KOPT-K1 (cell line): ENCODE results near the gene IFFO2.

Experiments
- H3K27ac ChIP-seq: fragments of 200-600 bp; sonication (generic); 2 replicates; pipeline ENCODE4 v1.5.1; 2016; ENCODE audit warnings: antibody characterized with exemption, mild to moderate bottlenecking, low read depth, low read length; ENCODE audit not compliant: poor library complexity, severe bottlenecking
- H3K36me3 ChIP-seq: fragments of 200-600 bp; sonication (generic); 2 replicates; pipeline ENCODE4 v1.5.1; 2017; ENCODE audit warnings: antibody characterized with exemption, mild to moderate bottlenecking, low read length, moderate library complexity; ENCODE audit not compliant: insufficient read depth
- H3K9me3 ChIP-seq: fragments of 200-600 bp; sonication (generic); 2 replicates; pipeline ENCODE4 v1.5.1; 2017; ENCODE audit warnings: antibody characterized with exemption, low read length, mild to moderate bottlenecking; ENCODE audit not compliant: insufficient read depth, poor library complexity, severe bottlenecking

The IFFO2 gene

DNA sequence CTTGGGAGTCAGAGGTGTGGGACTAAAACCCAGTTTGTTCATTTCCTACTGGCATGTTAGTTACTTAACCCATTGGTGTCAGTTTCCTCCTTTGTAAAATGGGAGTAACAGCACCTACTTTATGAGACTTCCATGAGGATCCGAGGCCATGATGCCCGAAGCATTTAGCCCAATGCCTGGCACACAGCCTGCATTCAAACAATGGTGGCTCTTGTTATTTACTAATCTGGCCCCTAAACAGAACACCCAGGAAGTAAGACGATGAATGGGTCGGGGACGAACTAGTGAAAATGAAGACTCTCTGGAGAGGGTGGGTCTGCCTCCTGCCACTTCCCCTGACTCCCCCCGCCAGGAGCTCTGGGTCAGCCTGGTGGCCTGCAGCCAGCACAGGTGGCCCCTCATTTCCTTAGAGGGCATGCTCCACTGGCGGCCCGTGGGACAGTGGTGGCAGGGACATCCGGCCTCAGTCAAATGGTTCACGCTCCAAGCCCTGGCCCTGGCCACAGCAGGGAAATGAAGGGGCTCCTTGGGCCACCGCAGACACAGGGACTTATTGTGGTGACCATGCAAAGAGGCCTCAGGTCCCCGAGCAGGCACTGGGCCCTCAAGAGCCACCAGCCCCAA, 87.6 kb downstream of the IFFO2 start:
- H3K9me3 ChIP-seq = no peaks in the 10 kb centered on the region
- no peaks in the 10 kb centered on the region for H3K36me3 ChIP-seq
- H3K27ac ChIP-seq = no peak overlapping the region

- H3K9me3 ChIP-seq = no peaks in the 10 kb centered on the region
- no peaks in the 10 kb centered on the region for H3K36me3 ChIP-seq
- no peak overlapping the region for H3K27ac ChIP-seq
These were observed 88.1 kb downstream of the IFFO2 start for GRCh38 chr1:18868354-18868753.

- Histone ChIP-seq H3K9me3 (no peaks in the 10 kb centered on the region), H3K36me3 (no peaks in the 10 kb centered on the region), H3K27ac (no peak overlapping the region)
These were observed 89.6 kb downstream of the IFFO2 start for GRCh38 chr1:18866846-18867245.

- no peak overlapping the region for H3K27ac ChIP-seq
- H3K9me3 ChIP-seq = no peaks in the 10 kb centered on the region
- no peaks in the 10 kb centered on the region for H3K36me3 ChIP-seq
These were observed 90.2 kb downstream of the IFFO2 start for GRCh38 chr1:18866314-18866713.

- Histone ChIP-seq H3K9me3 (no peaks in the 10 kb centered on the region), H3K36me3 (no peaks in the 10 kb centered on the region)
These were observed 91.3 kb downstream of the IFFO2 start for GRCh38 chr1:18865176-18865575.

GRCh38 chr1:18861590-18861989, 94.9 kb downstream of the IFFO2 start:
- Histone ChIP-seq H3K27ac (no peak overlapping the region), H3K9me3 (no peaks in the 10 kb centered on the region), H3K36me3 (no peaks in the 10 kb centered on the region)

More at GRCh38 chr1:18865176-18865575, 91.3 kb downstream of the IFFO2 start:
- H3K27ac ChIP-seq = no peak overlapping the region

DNA sequence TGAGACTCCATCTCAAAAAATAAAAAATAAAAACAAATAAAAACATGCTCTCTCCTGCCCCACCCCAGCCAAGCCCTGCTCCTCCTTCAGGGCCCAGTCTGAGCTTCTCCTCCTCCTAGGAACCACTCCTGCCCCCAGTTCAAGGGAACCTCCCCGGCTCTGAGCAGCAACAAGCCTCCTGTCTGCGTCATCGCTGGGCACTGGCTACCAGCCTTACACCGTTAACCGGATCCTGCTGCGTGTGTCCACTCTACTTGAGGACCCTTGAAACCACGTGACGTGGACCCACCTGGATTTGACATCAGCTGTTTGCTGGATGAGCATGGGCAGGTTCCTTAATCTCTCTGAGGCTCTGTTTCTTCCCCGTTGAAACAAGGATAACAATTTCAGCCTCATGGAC, 95.4 kb downstream of the IFFO2 start:
- H3K9me3 ChIP-seq = no peaks in the 10 kb centered on the region
- no peak overlapping the region for H3K27ac ChIP-seq
- no peaks in the 10 kb centered on the region for H3K36me3 ChIP-seq

- Histone ChIP-seq H3K36me3 (no peaks in the 10 kb centered on the region), H3K27ac (no peak within 1 kb of the TSS), H3K9me3 (no peaks in the 10 kb centered on the region)
These were observed 96.9 kb downstream of the IFFO2 start, which contains the start of gene TAS1R2 for GRCh38 chr1:18859560-18859959. TAS1R2 (minus strand) TSS chr1:18859660; CDS start chr1:18859660, 0 bp downstream.

- H3K9me3 ChIP-seq = no peaks in the 10 kb centered on the region
- H3K27ac ChIP-seq = no peak overlapping the region
- no peaks in the 10 kb centered on the region for H3K36me3 ChIP-seq
These were observed 98.3 kb downstream of the IFFO2 start for GRCh38 chr1:18858070-18858688.

DNA sequence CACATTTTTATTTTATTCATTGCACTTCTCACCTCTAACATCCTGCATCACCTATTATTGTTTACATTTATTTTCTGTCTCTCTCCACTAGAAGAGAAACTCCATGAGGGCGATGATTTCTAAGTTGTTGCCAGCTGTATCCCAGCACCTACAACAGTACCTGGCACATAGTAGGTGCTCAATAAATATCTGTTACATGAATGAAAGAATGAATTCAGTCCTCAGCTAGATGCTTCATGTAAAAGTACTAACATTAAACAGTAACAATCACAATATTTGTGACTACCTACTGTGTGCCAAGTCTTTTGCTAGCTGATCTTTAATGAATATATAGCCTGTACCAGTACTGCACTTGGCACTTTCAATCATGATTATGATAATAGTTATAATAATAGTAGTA, 100.0 kb downstream of the IFFO2 start:
- Histone ChIP-seq H3K27ac (no peak overlapping the region), H3K9me3 (no peaks in the 10 kb centered on the region), H3K36me3 (no peaks in the 10 kb centered on the region)

DNA sequence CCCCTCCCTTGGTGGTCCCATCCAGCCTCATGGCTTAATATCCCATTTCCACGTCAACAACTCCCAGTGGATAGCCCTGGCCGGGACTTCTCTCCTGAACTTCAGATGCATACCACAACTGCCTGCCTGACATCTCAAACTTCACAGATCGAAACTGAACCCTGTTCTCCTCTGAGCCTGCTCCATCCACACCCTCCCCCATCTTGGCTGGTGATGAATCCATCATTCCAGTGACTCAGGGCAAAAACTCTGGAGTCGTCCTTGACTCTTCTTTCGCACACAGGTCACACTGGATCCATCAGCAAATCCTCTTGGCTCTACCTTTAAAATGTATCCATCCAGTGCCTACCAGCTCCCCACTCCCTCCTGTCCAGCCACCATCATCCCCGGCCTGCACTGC, 100.9 kb downstream of the IFFO2 start:
- H3K36me3 ChIP-seq = no peaks in the 10 kb centered on the region
- H3K27ac ChIP-seq = no peak overlapping the region
- H3K9me3 ChIP-seq = no peaks in the 10 kb centered on the region

DNA sequence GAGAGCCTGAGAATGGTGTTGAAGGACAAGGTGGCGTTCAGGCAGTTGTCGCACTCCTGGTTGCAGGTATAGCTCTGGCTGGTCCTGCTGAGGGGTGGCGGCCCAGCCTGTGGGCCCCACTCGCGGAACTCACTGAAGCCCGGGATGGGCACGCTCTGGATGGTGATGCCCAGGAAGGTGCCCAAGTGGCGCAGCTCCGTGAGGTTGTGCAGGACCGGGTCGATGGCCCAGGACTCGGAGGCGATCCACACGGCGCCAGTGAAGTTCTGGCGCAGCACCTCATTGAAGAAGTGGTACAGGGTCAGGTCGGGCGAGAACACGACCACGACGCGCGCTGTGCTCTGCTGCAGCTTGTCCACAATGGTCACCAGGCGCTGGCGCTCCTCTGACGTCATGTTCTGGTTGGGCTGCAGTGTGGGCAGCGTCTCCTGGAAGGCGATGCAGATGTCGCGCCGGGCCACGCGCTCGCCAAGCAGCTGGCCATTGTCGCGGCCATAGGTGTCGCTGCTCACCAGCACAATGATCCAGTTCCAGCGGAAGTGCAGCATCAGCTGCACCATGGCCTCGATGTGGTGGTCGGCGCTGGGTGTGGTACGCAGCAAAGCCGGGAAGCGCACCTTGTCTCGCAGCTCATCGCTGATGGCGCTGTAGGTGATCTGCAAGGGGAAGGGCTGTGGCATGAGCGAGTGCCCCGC, 102.0 kb downstream of the IFFO2 start:
- Histone ChIP-seq H3K36me3 (no peaks in the 10 kb centered on the region), H3K27ac (no peak overlapping the region), H3K9me3 (no peaks in the 10 kb centered on the region)
